ENCODE results near the gene CDH8. TPM values are rescaled to one million over a fixed set of nuclear protein-coding genes. Genes with fewer than 3 reads are reported as not detected.

CDH8 gene
- total and polyA plus RNA-seq, 2 donors (not counting 1 experiment from before 2014, with no cell fraction given), result not detected

DNA sequence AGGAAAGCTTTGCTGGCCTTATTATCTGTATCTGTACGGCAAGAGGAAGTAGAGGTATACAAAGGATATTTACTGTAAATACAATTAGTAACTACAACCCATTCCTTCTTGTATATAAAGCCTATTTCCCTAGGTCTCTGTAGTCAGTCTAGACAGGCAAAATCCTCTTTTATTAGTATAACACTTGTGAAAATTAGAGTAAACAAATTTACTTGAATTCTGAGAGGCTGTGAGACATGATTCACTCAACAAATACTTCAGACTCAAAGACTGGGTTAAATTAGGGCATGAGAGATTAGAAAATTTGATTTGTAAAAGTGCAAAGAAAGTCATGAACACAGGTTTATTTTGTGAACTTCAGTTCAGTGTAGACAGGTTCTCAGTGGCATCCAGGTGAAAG, 30.9 kb upstream of the CDH8 start:
- Mint-ChIP-seq H3K27me3 (no peaks in the 10 kb centered on the region), H3K4me3 (no peak overlapping the region), H3K9me3 (ENCODE audit: insufficient read depth) (peaks cover 3% of the 10 kb centered on the region), H3K4me1 (no peaks in the 10 kb centered on the region), H3K27ac (no peak overlapping the region)
- Histone ChIP-seq H3K9ac (ENCODE audit: low read length) (no peak overlapping the region), H3K79me2 (ENCODE audit: control insufficient read depth, insufficient read depth, low read length) (no peaks in the 10 kb centered on the region), H3K27me3 (replicated peaks in 1 of 4; ENCODE audit: control extremely low read depth in 1 of 4, control insufficient read depth in 3 of 4, insufficient read depth in 4 of 4, low read length in 3 of 4) (no peaks in the 10 kb centered on the region), H3K4me1 (ENCODE audit: control insufficient read depth in 2 of 2, insufficient read depth in 2 of 2, low read length in 2 of 2) (no peaks in the 10 kb centered on the region), H3K4me3 (ENCODE audit: control extremely low read depth in 1 of 5, extremely low read depth in 1 of 5, insufficient read depth in 1 of 5, low read depth in 2 of 5, low read length in 4 of 5) (no peak overlapping the region), H3K27ac (ENCODE audit: low read length in 2 of 2) (no peak overlapping the region), H3K4me2 (replicated peaks; ENCODE audit: low read depth, low read length, poor library complexity, severe bottlenecking) (no peak overlapping the region), H2AFZ (ENCODE audit: insufficient read depth, low read depth, low read length, poor library complexity, severe bottlenecking) (no peak overlapping the region), H4K20me1 (ENCODE audit: control insufficient read depth, insufficient read depth, low read length, poor library complexity, severe bottlenecking) (no peaks in the 10 kb centered on the region), H3K36me3 (replicated peaks in 1 of 2; ENCODE audit: control extremely low read depth in 1 of 2, control insufficient read depth in 1 of 2, extremely low read depth in 1 of 2, insufficient read depth in 2 of 2, low read length in 1 of 2) (no peaks in the 10 kb centered on the region), H3K9me3 (ENCODE audit: control extremely low read depth in 1 of 3, control insufficient read depth in 2 of 3, insufficient read depth in 1 of 3, low read length in 2 of 3) (no peaks in the 10 kb centered on the region)
- ChIA-PET POLR2A (no interaction called here), CTCF (no interaction called here)
- intact Hi-C loops (cut with micrococcal nuclease), result no loop called here
- WGBS (ENCODE audit: insufficient coverage), result no CpG with 5 or more reads among the region's 1 CpG
- DNase-seq (no peak), ATAC-seq (ENCODE audit: low read depth) (no peak)
- TF ChIP-seq EZH2 (IDR thresholded peaks at IDR 0.05; ENCODE audit: borderline replicate concordance, insufficient read depth, low read depth, low read length, poor library complexity, severe bottlenecking), result no peak
- TF ChIP-seq, protein P1, sequence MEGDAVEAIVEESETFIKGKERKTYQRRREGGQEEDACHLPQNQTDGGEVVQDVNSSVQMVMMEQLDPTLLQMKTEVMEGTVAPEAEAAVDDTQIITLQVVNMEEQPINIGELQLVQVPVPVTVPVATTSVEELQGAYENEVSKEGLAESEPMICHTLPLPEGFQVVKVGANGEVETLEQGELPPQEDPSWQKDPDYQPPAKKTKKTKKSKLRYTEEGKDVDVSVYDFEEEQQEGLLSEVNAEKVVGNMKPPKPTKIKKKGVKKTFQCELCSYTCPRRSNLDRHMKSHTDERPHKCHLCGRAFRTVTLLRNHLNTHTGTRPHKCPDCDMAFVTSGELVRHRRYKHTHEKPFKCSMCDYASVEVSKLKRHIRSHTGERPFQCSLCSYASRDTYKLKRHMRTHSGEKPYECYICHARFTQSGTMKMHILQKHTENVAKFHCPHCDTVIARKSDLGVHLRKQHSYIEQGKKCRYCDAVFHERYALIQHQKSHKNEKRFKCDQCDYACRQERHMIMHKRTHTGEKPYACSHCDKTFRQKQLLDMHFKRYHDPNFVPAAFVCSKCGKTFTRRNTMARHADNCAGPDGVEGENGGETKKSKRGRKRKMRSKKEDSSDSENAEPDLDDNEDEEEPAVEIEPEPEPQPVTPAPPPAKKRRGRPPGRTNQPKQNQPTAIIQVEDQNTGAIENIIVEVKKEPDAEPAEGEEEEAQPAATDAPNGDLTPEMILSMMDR (IDR thresholded peaks at IDR 0.05), result no peak

GRCh38 chr16:62066747-62067146, 30.5 kb upstream of the CDH8 start:
- no peak overlapping the region for H3K4me2 ChIP-seq (replicated peaks; ENCODE audit: low read depth, low read length, poor library complexity, severe bottlenecking)
- Mint-ChIP-seq H3K27me3 (no peaks in the 10 kb centered on the region), H3K27ac (no peak overlapping the region), H3K4me1 (no peaks in the 10 kb centered on the region), H3K4me3 (no peak overlapping the region), H3K9me3 (ENCODE audit: insufficient read depth) (peaks cover 3% of the 10 kb centered on the region)
- H3K4me3 ChIP-seq (ENCODE audit: control extremely low read depth in 1 of 5, extremely low read depth in 1 of 5, insufficient read depth in 1 of 5, low read depth in 2 of 5, low read length in 4 of 5), result no peak overlapping the region
- POLR2A ChIA-PET, result no interaction called here
- H3K9me3 ChIP-seq (ENCODE audit: control extremely low read depth in 1 of 3, control insufficient read depth in 2 of 3, insufficient read depth in 1 of 3, low read length in 2 of 3), result no peaks in the 10 kb centered on the region
- H2AFZ ChIP-seq (ENCODE audit: insufficient read depth, low read depth, low read length, poor library complexity, severe bottlenecking), result no peak overlapping the region
- H3K27ac ChIP-seq (ENCODE audit: low read length in 2 of 2), result no peak overlapping the region
- no CpG with 5 or more reads among the region's 5 CpGs for WGBS (ENCODE audit: insufficient coverage)
- no peak for DNase-seq
- H3K27me3 ChIP-seq (replicated peaks in 1 of 4; ENCODE audit: control extremely low read depth in 1 of 4, control insufficient read depth in 3 of 4, insufficient read depth in 4 of 4, low read length in 3 of 4), result no peaks in the 10 kb centered on the region
- ATAC-seq (ENCODE audit: low read depth), result no peak
- no peak overlapping the region for H3K9ac ChIP-seq (ENCODE audit: low read length)
- H3K4me1 ChIP-seq (ENCODE audit: control insufficient read depth in 2 of 2, insufficient read depth in 2 of 2, low read length in 2 of 2), result no peaks in the 10 kb centered on the region
- H4K20me1 ChIP-seq (ENCODE audit: control insufficient read depth, insufficient read depth, low read length, poor library complexity, severe bottlenecking), result no peaks in the 10 kb centered on the region
- no peaks in the 10 kb centered on the region for H3K36me3 ChIP-seq (replicated peaks in 1 of 2; ENCODE audit: control extremely low read depth in 1 of 2, control insufficient read depth in 1 of 2, extremely low read depth in 1 of 2, insufficient read depth in 2 of 2, low read length in 1 of 2)
- intact Hi-C loops (cut with micrococcal nuclease), result no loop called here
- CTCF ChIA-PET, result no interaction called here
- no peaks in the 10 kb centered on the region for H3K79me2 ChIP-seq (ENCODE audit: control insufficient read depth, insufficient read depth, low read length)
- no peak for TF ChIP-seq EZH2 (IDR thresholded peaks at IDR 0.05; ENCODE audit: borderline replicate concordance, insufficient read depth, low read depth, low read length, poor library complexity, severe bottlenecking)
- TF ChIP-seq, protein P1 (IDR thresholded peaks at IDR 0.05), result no peak
